C1 segment of cervical spinal cord (tissue), 14 donors: Measurements from ENCODE around the gene FECH.
"Not testable (repeated sequence)": the region's sequence is repeated elsewhere in the genome, so short reads cannot be mapped to it uniquely, and the experiment has no call there.

ENCODE experiments used
- DNase-seq, 14 donors: peaks; one replicate each; lab custom pipeline; 2025; lab: John Stamatoyannopoulos, UW

The FECH gene

GRCh38 chr18:57586251-57587049 is at the start of gene FECH:
FECH (minus strand) TSS chr18:57586702; CDS start chr18:57586620, 82 bp downstream.
- DNase-seq: peak in 13 of 14 donors; percentile 51 to 88 (median 68)

- DNase-seq: no peak
Measured at GRCh38 chr18:57635003-57635822, 48.7 kb upstream of the FECH start.

GRCh38 chr18:57631697-57632096 is 45.2 kb upstream of the FECH start:
- no peak for DNase-seq

GRCh38 chr18:57630754-57631595 is 44.5 kb upstream of the FECH start:
- DNase-seq: no peak

- DNase-seq: peak; percentile 45 to 95 (median 92)
Measured at GRCh38 chr18:57630002-57630753, 43.7 kb upstream of the FECH start.

GRCh38 chr18:57629422-57629821 is 42.9 kb upstream of the FECH start:
- no peak for DNase-seq

- DNase-seq: no peak
Measured at GRCh38 chr18:57627488-57627887, 41.0 kb upstream of the FECH start.

GRCh38 chr18:57624988-57625387 is 38.5 kb upstream of the FECH start:
- DNase-seq: no peak

- DNase-seq: no peak
Measured at GRCh38 chr18:57621246-57621604, 34.7 kb upstream of the FECH start.

GRCh38 chr18:57619876-57620275 is 33.4 kb upstream of the FECH start:
- no peak for DNase-seq

- DNase-seq: no peak
Measured at GRCh38 chr18:57618910-57619309, 32.4 kb upstream of the FECH start.

- no peak for DNase-seq
Measured at GRCh38 chr18:57603871-57604270, 17.4 kb upstream of the FECH start.

- no peak for DNase-seq
Measured at GRCh38 chr18:57595347-57595746, 8.8 kb upstream of the FECH start.

- not testable (repeated sequence) for DNase-seq
Measured at GRCh38 chr18:57592716-57593115, 6.2 kb upstream of the FECH start.

GRCh38 chr18:57589161-57589560 is 2.7 kb upstream of the FECH start:
- DNase-seq: no peak

GRCh38 chr18:57587098-57587661 is 678 bp upstream of the FECH start:
- DNase-seq: no peak

- DNase-seq: peak in 4 of 14 donors; percentile 21 to 48 (median 38)
Measured at GRCh38 chr18:57585855-57586250, 649 bp downstream of the FECH start.

- peak in 9 of 14 donors; percentile 17 to 47 (median 34) for DNase-seq
Measured at GRCh38 chr18:57585421-57585820, 1.1 kb downstream of the FECH start.

GRCh38 chr18:57584444-57584843 is 2.1 kb downstream of the FECH start:
- DNase-seq: no peak

GRCh38 chr18:57583297-57583835 is 3.1 kb downstream of the FECH start:
- no peak for DNase-seq
